K562 (cell line): Measurements from ENCODE around the gene MKRN1. TPM values are rescaled to one million over a fixed set of nuclear protein-coding genes. Genes with fewer than 3 reads are reported as not detected.

Source experiments
- GABPB1 ChIP-seq: sonication (generic); formaldehyde crosslinking; IDR thresholded peaks from 2 replicates; pipeline ENCODE4 v1.8.0; 2022; ENCODE audit warnings: mild to moderate bottlenecking, missing genetic modification reagents
- GTF2E2 ChIP-seq: fragments of 200-800 bp; sonication (Bioruptor generic); IDR thresholded peaks from 2 replicates; pipeline ENCODE4 v1.6.1; 2016; ENCODE audit warnings: missing genetic modification characterization, missing compliant biosample characterization
- ID3 ChIP-seq, 2 experiments: fragments of 250-450 bp in 1 of 2; fragments of 450-650 bp in 1 of 2; sonication (Bioruptor Pico) in 1 of 2; IDR thresholded peaks; 2 replicates each; pipeline versions ENCODE4 v1.6.1 to v1.8.0; 2016 to 2021; ENCODE audit warnings: mild to moderate bottlenecking in 2 of 2, moderate library complexity in 2 of 2, missing compliant biosample characterization in 1 of 2, missing genetic modification characterization in 1 of 2
- MEIS2 ChIP-seq: fragments of 450-650 bp; IDR thresholded peaks from 2 replicates; pipeline ENCODE4 v1.6.1; 2014; ENCODE audit warnings: mild to moderate bottlenecking; ENCODE audit not compliant: partially characterized antibody
- MGA ChIP-seq: fragments of 450-650 bp; IDR thresholded peaks from 2 replicates; pipeline ENCODE4 v1.6.1; 2016; ENCODE audit warnings: mild to moderate bottlenecking, moderate library complexity
- SUPT5H ChIP-seq: fragments of 450-650 bp; IDR thresholded peaks from 2 replicates; pipeline ENCODE4 v1.6.1; 2016
- ZBTB33 ChIP-seq: sonication (generic); formaldehyde crosslinking; IDR thresholded peaks from 2 replicates; pipeline ENCODE4 v1.8.1; 2023; ENCODE audit warnings: mild to moderate bottlenecking, missing genetic modification reagents
- ZNF232 ChIP-seq: sonication (generic); formaldehyde crosslinking; IDR thresholded peaks from 2 replicates; pipeline ENCODE4 v1.8.0; 2022; ENCODE audit warnings: mild to moderate bottlenecking, missing genetic modification reagents
- ZNF311 ChIP-seq: fragments of 250-450 bp; sonication (Bioruptor Pico); IDR thresholded peaks from 2 replicates; pipeline ENCODE4 v1.4.0; 2020; ENCODE audit warnings: mild to moderate bottlenecking, moderate library complexity
- ZNF589 ChIP-seq: fragments of 200-800 bp; sonication (Bioruptor generic); IDR thresholded peaks from 2 replicates; pipeline ENCODE4 v1.6.1; 2016; ENCODE audit warnings: low read depth, missing genetic modification characterization, missing compliant biosample characterization
- polyA plus RNA-seq, 8 experiments: library from polyadenylated mRNA; depleted of rRNA in 4 of 8; stranded (reverse) in 5 of 8; unstranded in 3 of 8; fragments of >200 nt; fragmentation: Nextera tagmentation in 2 of 8; fragmentation: Illumina TruSeq in 1 of 8; extraction: Ambion mirVana in 2 of 8; extraction: Trizol in 1 of 8; gene quantifications; 2 replicates each; pipeline versions ENCODE4 v1.2.1 to v1.2.3, GENCODE V29; 2011 to 2014; ENCODE audit warnings: inconsistent platforms in 1 of 8, missing spikeins in 1 of 8
- total RNA-seq, 7 experiments: library from RNA; depleted of rRNA in 6 of 7; stranded (reverse); fragments of >200 nt in 6 of 7; fragmentation: Illumina TruSeq in 2 of 7; extraction: Trizol in 2 of 7; gene quantifications; 2 replicates each; pipeline versions ENCODE4 v1.2.1 to v1.2.3, GENCODE V29; 2011 to 2021; ENCODE audit warnings: low replicate concordance in 1 of 7

The MKRN1 gene
- total and polyA plus RNA-seq, 9 of the 15 experiments (the other 6 are each of a cell fraction or from before 2014, with no cell fraction given): 30.5 to 90.3 (median 76.0) TPM

- TF ChIP-seq MGA: peak; percentile 95
- peak; percentile 94 for TF ChIP-seq SUPT5H
- TF ChIP-seq GTF2E2 (tag): peak; percentile 81
- TF ChIP-seq ZNF232 (CRISPR knock-in tag): peak; percentile 83; the same call in 1 of the 2 replicates
- peak; percentile 91 for TF ChIP-seq MEIS2
- peak; percentile 87; the same call in 1 of the 2 replicates for TF ChIP-seq ZBTB33 (CRISPR knock-in tag)
- TF ChIP-seq ZNF589 (CRISPR knock-in tag): no peak; the same call in 1 of the 2 replicates
- no peak for TF ChIP-seq ZNF311 (CRISPR knock-in tag)
- no peak for TF ChIP-seq ID3 (CRISPR knock-in tag; IDR thresholded peaks at IDR 0.05)
- TF ChIP-seq ID3 (tag; IDR thresholded peaks at IDR 0.05): peak; percentile 50; the same call in 1 of the 2 replicates
- TF ChIP-seq GABPB1 (CRISPR knock-in tag): peak; percentile 93
These were observed at the start of gene MKRN1 (continued) for GRCh38 chr7:140479062-140479738.
